Erythroblast (primary cell): Measurements from ENCODE around the gene TRIM75.

Experiments used
- GATA1 ChIP-seq: IDR thresholded peaks from 2 replicates; pipeline ENCODE4 v1.6.1; 2011; ENCODE audit warnings: low read depth, mild to moderate bottlenecking, control low read depth, low read length, moderate library complexity
- POLR2A ChIP-seq: IDR thresholded peaks from 2 replicates; pipeline ENCODE4 v1.6.1; 2011; ENCODE audit warnings: mild to moderate bottlenecking, low read length

- TF ChIP-seq POLR2A, result no peak
- TF ChIP-seq GATA1, result no peak
These were observed 25.8 kb downstream of the TRIM75 start for GRCh38 chr4:165079476-165079875.
